NCI-H2029 treated with DMSO at 0.1 percent for 48 hours (cell line): ENCODE measurements around the gene LIPC.

Experiments
- DNase-seq: peaks from one replicate; lab custom pipeline; 2025; lab: John Stamatoyannopoulos, UW

Gene LIPC

GRCh38 chr15:58436552-58436951 is 4.8 kb downstream of the LIPC start:
- no peak for DNase-seq

DNA sequence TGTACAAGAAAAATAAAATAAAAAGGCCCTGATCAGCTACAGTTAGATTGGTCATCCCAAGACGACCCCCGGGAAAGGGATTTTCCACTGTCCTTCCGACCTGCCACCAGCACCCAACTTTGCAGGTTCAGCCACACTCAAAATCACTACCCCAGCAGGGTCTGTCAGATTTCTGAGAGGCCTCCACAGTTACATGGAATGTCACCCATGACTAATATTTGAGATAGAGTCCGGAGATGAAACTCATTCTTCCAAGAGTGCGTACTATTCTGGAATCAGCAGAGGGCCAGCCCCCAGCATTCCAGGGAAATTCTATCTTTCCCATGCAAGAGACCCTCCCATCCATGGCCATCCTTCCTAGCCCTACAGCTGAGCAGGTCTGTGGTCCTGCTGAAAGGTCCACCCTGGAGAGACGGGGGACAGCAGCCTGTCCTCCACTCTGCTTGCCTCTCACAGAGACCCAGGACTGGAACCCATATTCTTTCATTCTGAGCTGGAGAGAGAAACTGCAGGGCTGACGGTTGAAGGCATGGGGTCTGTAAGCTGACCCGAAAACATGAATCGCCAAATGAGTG is 5.8 kb downstream of the LIPC start:
- no peak for DNase-seq

DNA sequence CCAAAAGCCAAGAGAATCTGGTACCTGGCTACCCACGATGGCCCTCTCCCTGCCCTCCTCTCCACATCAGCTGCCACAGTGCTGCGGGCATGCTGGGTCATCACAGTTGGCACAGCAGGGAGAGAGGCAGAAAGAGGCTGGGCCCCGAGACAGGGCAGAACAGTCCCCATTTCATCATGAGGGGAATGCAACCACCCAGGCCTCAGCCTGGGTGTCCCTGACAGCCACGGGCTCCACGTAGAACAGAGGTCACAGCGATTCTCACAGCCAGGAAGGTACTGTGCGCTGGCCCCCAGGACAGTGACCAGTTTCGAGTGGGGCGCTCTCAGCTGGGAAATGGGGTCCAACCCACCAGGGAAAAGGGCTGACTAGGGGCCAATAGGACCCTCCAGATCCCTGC is 6.3 kb downstream of the LIPC start:
- no peak for DNase-seq

- peak; percentile 40 for DNase-seq
Measured at GRCh38 chr15:58438956-58439355, 7.2 kb downstream of the LIPC start.

DNA sequence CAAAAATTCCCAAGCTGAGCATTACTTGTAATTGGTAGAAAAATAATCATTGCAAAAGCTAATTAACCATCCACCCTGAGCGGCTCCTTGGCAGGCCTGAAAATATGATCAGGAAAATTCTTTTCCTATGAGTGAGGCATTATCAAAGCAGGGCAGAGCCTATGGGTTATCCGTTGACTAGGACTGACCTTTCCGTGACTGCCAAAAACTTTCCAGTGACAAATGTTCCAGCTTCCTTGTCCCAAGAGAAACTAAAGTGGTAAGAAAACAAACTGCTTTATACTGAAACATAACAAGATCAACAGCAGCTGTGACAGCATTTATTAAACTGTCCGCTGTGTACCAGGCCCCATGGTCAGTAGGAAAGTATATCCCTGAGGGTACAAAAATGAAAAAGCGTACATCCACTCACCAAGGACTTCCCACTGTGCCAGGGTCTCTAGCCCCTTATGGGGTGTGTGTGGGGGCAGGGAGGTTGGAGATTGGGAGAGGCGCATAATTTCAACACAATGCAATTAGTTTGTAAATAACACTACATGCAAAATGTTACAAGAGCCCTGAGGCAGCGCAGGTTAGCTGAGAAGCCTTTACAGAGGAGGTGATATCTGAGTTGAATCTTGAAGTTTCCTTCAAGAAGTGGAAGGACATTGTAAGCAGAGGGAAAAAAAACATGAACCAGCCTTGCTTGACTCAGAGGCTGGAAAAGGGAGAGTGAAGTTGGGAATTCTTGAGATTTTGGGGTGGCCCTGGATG is 8.5 kb downstream of the LIPC start:
- no peak for DNase-seq

GRCh38 chr15:58440922-58441321 is 9.1 kb downstream of the LIPC start:
- DNase-seq = no peak

DNA sequence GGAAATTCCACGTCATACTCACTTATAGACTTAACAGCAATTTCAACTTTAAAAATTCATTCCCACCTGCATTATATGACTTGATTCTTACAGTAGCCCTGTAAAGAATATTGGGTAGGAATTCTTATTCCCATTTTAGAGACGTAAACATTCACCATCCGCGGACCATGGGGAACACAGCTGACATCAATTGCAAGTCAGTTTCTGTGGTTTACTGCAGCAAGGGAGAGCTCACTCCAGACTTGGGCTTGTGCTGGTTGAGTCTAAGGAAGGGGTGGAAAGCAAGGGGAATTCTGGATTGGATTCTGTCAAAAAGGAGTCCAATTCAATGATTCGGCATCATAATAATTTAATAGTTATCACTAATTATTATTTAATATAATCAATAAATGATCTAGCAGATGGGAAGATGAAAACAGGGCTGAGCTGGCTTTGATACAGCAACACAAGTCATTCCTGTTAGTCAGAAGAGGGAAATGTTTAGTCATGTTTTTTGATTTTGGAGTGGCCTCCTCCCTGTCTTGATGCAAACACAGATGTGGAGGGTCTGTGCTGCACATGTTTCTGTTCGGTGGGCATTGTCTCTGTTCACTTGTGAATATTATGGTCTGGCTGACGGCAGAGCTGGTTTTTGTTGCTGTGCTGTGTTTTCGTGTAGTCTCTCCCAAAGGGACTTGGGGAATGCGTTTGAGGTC is 9.7 kb downstream of the LIPC start:
- no peak for DNase-seq

DNA sequence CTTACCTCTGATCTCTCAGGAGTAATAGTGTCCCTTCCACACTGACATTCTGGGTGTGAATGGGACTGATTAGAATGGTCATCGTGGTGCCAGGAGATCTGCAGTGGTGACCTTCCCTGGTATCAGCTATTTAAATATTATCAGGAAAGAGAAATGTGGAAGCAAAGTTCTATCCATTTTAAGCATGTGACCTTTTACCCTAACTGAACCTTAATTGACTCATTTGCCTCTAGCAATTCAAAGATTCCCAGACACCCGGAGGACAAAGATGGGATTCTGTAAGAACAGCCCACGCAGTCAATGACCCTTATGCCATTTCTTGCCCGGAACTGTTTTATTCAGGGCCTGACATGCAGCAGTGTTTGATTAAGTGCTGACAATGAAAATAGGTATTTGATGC is 10.3 kb downstream of the LIPC start:
- DNase-seq = no peak

- DNase-seq = no peak
Measured at GRCh38 chr15:58443308-58443707, 11.5 kb downstream of the LIPC start.

- DNase-seq = no peak
Measured at GRCh38 chr15:58444056-58444455, 12.3 kb downstream of the LIPC start.

DNA sequence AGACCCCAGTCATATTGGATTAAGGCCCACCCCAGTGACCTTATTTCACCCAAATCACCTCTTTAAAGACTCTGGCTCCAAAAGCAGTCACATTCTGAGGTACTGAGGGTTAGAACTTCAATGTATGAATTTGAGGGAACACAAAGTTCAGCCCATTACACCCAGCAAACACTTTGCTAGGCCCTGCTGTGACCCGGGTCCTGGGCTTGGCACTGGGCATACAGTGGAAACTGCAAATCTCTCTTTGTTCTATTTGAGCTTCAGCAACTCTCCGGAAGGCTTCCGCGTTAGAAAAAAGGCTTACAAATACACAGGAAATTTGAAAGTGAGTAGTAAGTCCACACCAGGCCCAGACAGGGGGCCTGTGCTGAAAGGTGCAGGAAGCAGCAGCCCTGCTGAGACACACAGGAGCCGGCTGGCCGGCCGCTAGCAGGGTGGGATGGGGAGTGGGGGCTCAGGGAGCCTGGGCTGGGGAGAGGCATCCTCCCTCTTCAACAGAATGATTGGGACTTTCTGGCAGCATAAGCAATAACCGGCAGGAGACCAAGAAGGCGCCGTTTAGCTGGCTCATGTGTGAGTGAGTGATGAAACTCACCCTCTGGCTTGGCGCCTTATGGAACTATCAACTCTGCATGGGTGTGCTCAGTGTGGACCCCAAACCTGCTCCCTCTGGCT is 13.0 kb downstream of the LIPC start:
- no peak for DNase-seq

DNA sequence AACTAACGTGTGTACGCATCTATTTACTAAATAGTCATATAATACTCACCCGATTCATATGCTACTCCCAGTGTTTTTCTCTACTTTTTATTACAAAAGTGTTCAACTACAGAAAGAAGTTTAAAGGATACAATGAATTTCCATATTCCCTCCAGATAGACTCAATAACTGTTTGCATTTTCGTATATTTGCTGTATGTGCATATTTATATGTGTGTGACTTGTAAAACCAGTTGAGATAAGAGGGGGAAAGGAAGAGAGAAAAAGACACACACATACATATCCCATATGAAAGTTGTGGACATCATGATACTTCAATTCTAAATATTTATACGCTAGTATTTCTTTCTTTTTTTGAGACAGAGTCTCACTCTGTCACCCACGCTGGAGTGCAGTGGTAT is 14.1 kb downstream of the LIPC start:
- no peak for DNase-seq

GRCh38 chr15:58446521-58446920 is 14.7 kb downstream of the LIPC start:
- DNase-seq = no peak

DNA sequence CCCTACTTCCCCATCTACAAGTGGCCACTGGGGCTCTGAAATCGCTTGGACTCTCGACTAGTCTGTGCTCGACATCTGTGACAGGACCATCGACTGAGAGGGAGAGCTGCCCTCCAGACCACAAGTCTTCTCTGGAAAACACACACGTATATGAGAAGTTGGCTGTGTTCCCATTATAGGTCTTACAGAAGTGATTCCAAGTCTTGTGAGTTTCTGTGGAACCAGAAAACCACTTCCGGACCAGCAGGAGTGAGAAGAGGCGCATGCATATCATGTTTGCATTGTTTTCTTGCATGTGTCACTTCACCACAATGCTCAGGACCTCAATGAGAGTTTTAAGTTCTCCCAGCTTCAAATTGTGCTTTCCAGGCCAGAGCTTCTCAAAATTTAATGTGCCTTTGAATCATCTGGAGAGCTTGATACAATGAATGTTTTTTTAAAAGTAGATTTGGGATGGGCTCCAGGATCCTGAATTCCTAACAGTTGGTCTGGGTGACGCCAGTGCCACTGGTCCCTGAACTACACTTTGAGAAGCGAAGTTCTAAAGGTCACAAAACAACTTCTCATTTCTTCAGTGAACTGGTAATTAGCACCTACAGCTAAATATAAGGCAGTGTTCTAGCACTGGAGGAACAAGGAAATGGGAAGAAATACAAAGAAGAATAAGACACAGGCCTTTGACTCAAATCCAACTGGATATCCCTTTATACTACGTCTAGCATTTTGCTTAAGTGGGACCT is 15.7 kb downstream of the LIPC start:
- no peak for DNase-seq

DNA sequence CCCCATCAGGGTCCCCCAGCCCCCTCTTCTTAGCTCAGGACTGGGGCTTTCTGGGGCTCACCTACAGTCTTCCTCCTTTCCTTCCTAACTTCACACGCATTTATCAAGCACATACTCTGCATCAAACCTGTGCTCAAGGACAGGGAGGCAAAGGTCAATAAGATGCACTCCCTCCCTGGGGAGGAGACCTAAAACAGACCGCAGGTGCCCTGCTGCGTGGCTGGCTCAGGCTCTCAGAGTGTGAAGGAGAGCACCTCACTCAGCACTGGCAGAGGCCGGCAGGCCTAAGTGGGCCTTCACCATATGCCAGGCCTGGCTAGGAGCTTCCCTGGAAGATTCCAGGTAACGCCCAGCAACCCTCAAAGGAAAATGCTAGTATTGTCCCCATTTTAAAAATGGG is 16.5 kb downstream of the LIPC start:
- no peak for DNase-seq

- DNase-seq = no peak
Measured at GRCh38 chr15:58448906-58449305, 17.1 kb downstream of the LIPC start.

DNA sequence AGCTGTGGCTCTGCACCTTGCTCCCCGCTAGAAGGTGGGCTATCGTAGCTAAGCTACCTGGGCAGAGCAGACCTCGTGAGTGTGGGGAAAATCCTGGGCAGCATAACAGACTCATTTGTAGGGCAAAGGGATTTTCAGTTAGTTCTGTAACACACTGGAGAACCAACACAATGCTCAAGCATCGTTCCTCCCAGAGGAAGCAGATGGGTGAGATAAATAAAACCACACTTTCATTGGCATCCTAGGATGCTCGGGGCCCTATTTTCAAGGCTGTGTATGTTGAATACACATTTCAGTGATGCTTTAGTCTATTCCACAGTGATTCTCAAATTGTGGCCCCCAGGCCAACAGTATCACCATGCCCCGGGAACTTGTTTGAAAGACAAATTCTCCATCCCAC is 20.0 kb downstream of the LIPC start:
- no peak for DNase-seq

DNA sequence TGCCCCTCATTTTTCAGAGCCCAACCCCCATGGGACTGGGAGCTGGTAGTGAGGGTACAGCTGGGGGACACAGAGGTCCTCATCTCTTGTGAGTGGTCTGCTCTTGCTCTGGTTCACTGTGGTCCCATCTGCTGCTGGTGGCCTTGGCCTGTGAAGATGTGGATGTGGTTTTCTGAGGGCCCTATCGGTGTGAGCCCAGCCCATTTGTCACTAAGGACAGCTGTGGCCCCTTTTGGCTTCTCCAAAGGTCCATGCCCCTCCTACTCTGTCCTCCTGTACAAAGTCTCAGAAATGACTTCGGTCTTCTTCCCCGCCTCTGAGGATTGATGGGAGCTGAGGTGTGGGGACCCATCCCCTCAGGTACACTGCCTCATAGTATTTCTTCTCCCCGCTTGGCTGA is 21.0 kb downstream of the LIPC start:
- no peak for DNase-seq

- DNase-seq = no peak
Measured at GRCh38 chr15:58453931-58454793, 22.4 kb downstream of the LIPC start.

DNA sequence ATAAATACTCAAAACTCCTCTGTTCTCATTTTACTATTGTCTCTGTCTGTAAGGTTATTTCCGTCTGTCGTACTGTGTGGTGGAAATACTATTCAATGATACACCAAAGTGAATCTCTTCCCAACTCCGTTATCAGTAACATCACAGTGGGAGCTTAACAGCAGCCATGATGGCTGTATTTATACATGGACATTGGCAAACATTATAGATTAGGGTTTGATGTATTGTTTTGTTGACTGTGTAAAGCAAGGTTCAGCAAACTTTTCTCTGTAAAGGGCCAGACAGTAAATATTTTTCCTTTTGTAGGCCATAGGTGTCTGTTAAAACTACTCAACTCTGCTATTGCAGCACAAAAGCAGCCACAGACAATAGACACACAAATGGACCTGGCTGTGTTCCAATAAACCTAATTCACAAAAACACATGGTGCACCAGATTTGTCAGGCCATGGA is 23.2 kb downstream of the LIPC start:
- DNase-seq = peak; percentile 4

GRCh38 chr15:58457466-58457965 is 25.7 kb downstream of the LIPC start:
- DNase-seq = no peak
